Lower lobe of right lung (tissue), 2 donors: Measurements from ENCODE around the gene KRT81. TPM values are rescaled to one million over a fixed set of nuclear protein-coding genes. Genes with fewer than 3 reads are reported as not detected.
"Not testable (repeated sequence)": the region's sequence is repeated elsewhere in the genome, so short reads cannot be mapped to it uniquely, and the experiment has no call there.

ENCODE experiments used
- ATAC-seq, 2 donors: fragments of 200-7000 bp; cut with Tn5 transposase; one replicate each; pipeline ENCODE4 v1.9.1; 2020 to 2022; ENCODE audit warnings: mild to moderate bottlenecking in 2 of 2, moderate library complexity in 2 of 2
- DNase-seq: peaks from one replicate; pipeline ENCODE4 v3.0.0-alpha.2; 2020
- H3K27ac ChIP-seq: fragments of 200-600 bp; one replicate; pipeline ENCODE4 v1.8.0; 2022
- H3K27me3 ChIP-seq: fragments of 200-600 bp; one replicate; pipeline ENCODE4 v1.8.0; 2022; ENCODE audit warnings: low read depth
- H3K36me3 ChIP-seq: fragments of 200-600 bp; one replicate; pipeline ENCODE4 v1.8.0; 2022; ENCODE audit warnings: mild to moderate bottlenecking
- H3K4me1 ChIP-seq: fragments of 200-600 bp; one replicate; pipeline ENCODE4 v1.8.0; 2022
- H3K4me3 ChIP-seq: fragments of 200-600 bp; one replicate; pipeline ENCODE4 v1.8.0; 2022; ENCODE audit warnings: mild to moderate bottlenecking
- H3K9me3 ChIP-seq: fragments of 200-600 bp; one replicate; pipeline ENCODE4 v1.8.0; 2022
- CTCF ChIP-seq: fragments of 200-600 bp; IDR thresholded peaks from one replicate; pipeline ENCODE4 v1.8.0; 2022; ENCODE audit warnings: antibody characterized with exemption, mild to moderate bottlenecking
- intact Hi-C: fragments of 100-400 bp; cut with DNase I; formaldehyde crosslinking; loops from one replicate; pipeline ENCODE4 v1.11.0; 2022
- total RNA-seq: library from RNA; stranded (reverse); fragmentation: NEBNext Ultra II Directional; extraction: Animal tissue kit (Norgen Biotek cat#: 25700); gene quantifications from one replicate; pipeline ENCODE4 v1.2.1, GENCODE V29; 2021
- donor health status: DM: no; HTN: yes; CAD: no; lungs with severe emphysema.

KRT81 gene
- total RNA-seq, 1 donor from 2014 or later, result not detected

GRCh38 chr12:52258335-52258901 lies 32.9 kb downstream of the KRT81 start:
- Histone ChIP-seq H3K4me1 (peaks cover 8% of the 10 kb centered on the region), H3K36me3 (no peaks in the 10 kb centered on the region), H3K27ac (no peak overlapping the region), H3K9me3 (no peaks in the 10 kb centered on the region), H3K4me3 (peak overlapping the region; percentile 11), H3K27me3 (peaks cover 53% of the 10 kb centered on the region)
- no peak for TF ChIP-seq CTCF
- DNase-seq (peak; percentile 61), ATAC-seq (peak; percentile 27 to 36)
- intact Hi-C loops, result no loop called here

GRCh38 chr12:52257922-52258321 lies 33.4 kb downstream of the KRT81 start:
- ATAC-seq, H3K27ac ChIP-seq, intact Hi-C loops, H3K4me3 ChIP-seq, H3K9me3 ChIP-seq, H3K4me1 ChIP-seq, H3K36me3 ChIP-seq: not testable (repeated sequence)
- peaks cover 53% of the 10 kb centered on the region for H3K27me3 ChIP-seq
- peak; percentile 17 for DNase-seq

- no peak overlapping the region for H3K27ac ChIP-seq
- peaks cover 8% of the 10 kb centered on the region for H3K4me1 ChIP-seq
- no peaks in the 10 kb centered on the region for H3K9me3 ChIP-seq
- H3K36me3 ChIP-seq, result no peaks in the 10 kb centered on the region
- H3K4me3 ChIP-seq, result no peak overlapping the region
- no peak for TF ChIP-seq CTCF
- intact Hi-C loops, result no loop called here
- DNase-seq (peak; percentile 39), ATAC-seq (peak in 1 of 2 donors; percentile 4)
- H3K27me3 ChIP-seq, result peaks cover 53% of the 10 kb centered on the region
These were observed 34.2 kb downstream of the KRT81 start for GRCh38 chr12:52257074-52257551.

GRCh38 chr12:52256584-52256935 lies 34.8 kb downstream of the KRT81 start:
- peak; percentile 12 for DNase-seq

GRCh38 chr12:52255926-52256583 lies 35.3 kb downstream of the KRT81 start:
- Histone ChIP-seq H3K9me3 (no peaks in the 10 kb centered on the region), H3K27ac (no peak overlapping the region), H3K36me3 (no peaks in the 10 kb centered on the region), H3K4me3 (no peak overlapping the region), H3K27me3 (peaks cover 52% of the 10 kb centered on the region), H3K4me1 (peaks cover 8% of the 10 kb centered on the region)
- intact Hi-C loops, result no loop called here
- ATAC-seq (peak in 1 of 2 donors; percentile 6), DNase-seq (peak; percentile 14)
- no peak for TF ChIP-seq CTCF

More at GRCh38 chr12:52256584-52256935, 34.8 kb downstream of the KRT81 start:
- Histone ChIP-seq H3K4me3 (no peak overlapping the region), H3K4me1 (peaks cover 8% of the 10 kb centered on the region), H3K27me3 (peaks cover 53% of the 10 kb centered on the region), H3K9me3 (no peaks in the 10 kb centered on the region), H3K27ac (no peak overlapping the region), H3K36me3 (no peaks in the 10 kb centered on the region)
- intact Hi-C loops, result no loop called here
- TF ChIP-seq CTCF, result no peak
- peak in 1 of 2 donors; percentile 2 for ATAC-seq
